ENCODE data around the gene ELOVL2.

The ELOVL2 gene

GRCh38 chr6:11016452-11016851 is 27.7 kb downstream of the ELOVL2 start:
- Histone ChIP-seq H2AFZ (ENCODE audit: low read depth) (no peak overlapping the region), H3K27me3 (ENCODE audit: insufficient read depth, low read depth) (no peaks in the 10 kb centered on the region), H3K36me3 (ENCODE audit: insufficient read depth) (no peaks in the 10 kb centered on the region), H4K20me1 (ENCODE audit: insufficient read depth) (no peaks in the 10 kb centered on the region), H3K9ac (no peak overlapping the region), H3K4me3 (IDR thresholded peaks at IDR 0.05; ENCODE audit: insufficient read depth, low read depth, low read length) (no peak overlapping the region), H3K27ac (no peak overlapping the region), H3K4me1 (ENCODE audit: low read depth, poor library complexity, severe bottlenecking) (no peaks in the 10 kb centered on the region), H3K4me2 (no peak overlapping the region), H3K79me2 (ENCODE audit: insufficient read depth, low read depth) (no peaks in the 10 kb centered on the region)
- TF ChIP-seq CTCF (conservative IDR thresholded peaks at IDR 0.05; ENCODE audit: low read depth, low read length): no peak

- no peak for TF ChIP-seq CTCF (conservative IDR thresholded peaks at IDR 0.05; ENCODE audit: low read depth, low read length)
- no peaks in the 10 kb centered on the region for H3K79me2 ChIP-seq (ENCODE audit: insufficient read depth, low read depth)
- H3K4me1 ChIP-seq (ENCODE audit: low read depth, poor library complexity, severe bottlenecking): peaks cover under 1% of the 10 kb centered on the region
These were observed 29.0 kb downstream of the ELOVL2 start for GRCh38 chr6:11015102-11015501.

GRCh38 chr6:11013721-11014070 is 30.4 kb downstream of the ELOVL2 start:
- H3K27ac ChIP-seq: no peak overlapping the region
- H3K4me1 ChIP-seq (ENCODE audit: low read depth, poor library complexity, severe bottlenecking): peaks cover 15% of the 10 kb centered on the region
- no peaks in the 10 kb centered on the region for H3K27me3 ChIP-seq (ENCODE audit: insufficient read depth, low read depth)
- no peak overlapping the region for H3K4me2 ChIP-seq
- no peak overlapping the region for H3K9ac ChIP-seq
- H3K36me3 ChIP-seq (ENCODE audit: insufficient read depth): no peaks in the 10 kb centered on the region
- no peaks in the 10 kb centered on the region for H4K20me1 ChIP-seq (ENCODE audit: insufficient read depth)
- H3K79me2 ChIP-seq (ENCODE audit: insufficient read depth, low read depth): no peaks in the 10 kb centered on the region
- no peak overlapping the region for H2AFZ ChIP-seq (ENCODE audit: low read depth)
- no peak for TF ChIP-seq CTCF (conservative IDR thresholded peaks at IDR 0.05; ENCODE audit: low read depth, low read length)
- H3K4me3 ChIP-seq (IDR thresholded peaks at IDR 0.05; ENCODE audit: insufficient read depth, low read depth, low read length): no peak overlapping the region

More at GRCh38 chr6:11015102-11015501, 29.0 kb downstream of the ELOVL2 start:
- Histone ChIP-seq H3K36me3 (ENCODE audit: insufficient read depth) (no peaks in the 10 kb centered on the region), H3K9ac (no peak overlapping the region), H3K27me3 (ENCODE audit: insufficient read depth, low read depth) (no peaks in the 10 kb centered on the region), H3K4me2 (no peak overlapping the region), H2AFZ (ENCODE audit: low read depth) (no peak overlapping the region), H3K4me3 (IDR thresholded peaks at IDR 0.05; ENCODE audit: insufficient read depth, low read depth, low read length) (no peak overlapping the region), H3K27ac (no peak overlapping the region), H4K20me1 (ENCODE audit: insufficient read depth) (no peaks in the 10 kb centered on the region)

GRCh38 chr6:11012976-11013720 is 31.0 kb downstream of the ELOVL2 start:
- H2AFZ ChIP-seq (ENCODE audit: low read depth): no peak overlapping the region
- no peak for TF ChIP-seq CTCF (conservative IDR thresholded peaks at IDR 0.05; ENCODE audit: low read depth, low read length)
- no peaks in the 10 kb centered on the region for H3K27me3 ChIP-seq (ENCODE audit: insufficient read depth, low read depth)
- no peaks in the 10 kb centered on the region for H3K36me3 ChIP-seq (ENCODE audit: insufficient read depth)
- H3K9ac ChIP-seq: no peak overlapping the region
- no peak overlapping the region for H3K27ac ChIP-seq
- H3K4me3 ChIP-seq (IDR thresholded peaks at IDR 0.05; ENCODE audit: insufficient read depth, low read depth, low read length): no peak overlapping the region
- no peaks in the 10 kb centered on the region for H3K79me2 ChIP-seq (ENCODE audit: insufficient read depth, low read depth)
- H3K4me2 ChIP-seq: no peak overlapping the region
- peaks cover 16% of the 10 kb centered on the region for H3K4me1 ChIP-seq (ENCODE audit: low read depth, poor library complexity, severe bottlenecking)
- H4K20me1 ChIP-seq (ENCODE audit: insufficient read depth): no peaks in the 10 kb centered on the region

Data from KMS-11 (cell line).